Endothelial cell of umbilical vein (primary cell): Measurements from ENCODE around the gene HTR3B. TPM values are rescaled to one million over a fixed set of nuclear protein-coding genes. Genes with fewer than 3 reads are reported as not detected.
"Not testable (repeated sequence)": the region's sequence is repeated elsewhere in the genome, so short reads cannot be mapped to it uniquely, and the experiment has no call there.

Experiments used
- BruUV-seq: library from RNA; stranded (reverse); fragments of 400-500 nt; replicated peaks from 2 replicates; lab custom pipeline; 2021; lab: Mats Ljungman, UMichigan
- CTCF ChIA-PET: fragments of 300-600, 350-600 bp; sonication (Branson Sonifier 250); formaldehyde crosslinking; loops from one replicate; lab custom pipeline; 2021; ENCODE audit warnings: antibody characterized with exemption, inconsistent platforms; lab: Charles Lee
- POLR2A ChIA-PET: fragments of 300-600, 350-600 bp; sonication (Branson Sonifier 250); formaldehyde crosslinking; loops from one replicate; lab custom pipeline; 2021; ENCODE audit warnings: antibody characterized with exemption, inconsistent platforms; lab: Charles Lee
- DNase-seq: peaks from one replicate; pipeline ENCODE4 v3.0.0-alpha.2; 2011; ENCODE audit warnings: low read depth, low spot score
- FAIRE-seq: peaks from 2 replicates; lab custom pipeline; 2011; peaks lifted over from hg19 to GRCh38; lab: Jason Lieb, UNC
- H2AFZ ChIP-seq: 2 replicates; pipeline ENCODE4 v1.6.0; 2012; ENCODE audit warnings: low read depth, low read length, control low read depth, inconsistent platforms
- H3K27ac ChIP-seq: 2 replicates; pipeline ENCODE4 v1.5.1; 2011; ENCODE audit warnings: low read depth, mild to moderate bottlenecking, control low read depth, low read length, moderate library complexity; ENCODE audit not compliant: insufficient read depth
- H3K27me3 ChIP-seq, 2 experiments: 2 replicates each; pipeline versions ENCODE4 v1.6.0 to v1.6.1; 2011; ENCODE audit warnings: low read length in 2 of 2, mixed read lengths in 1 of 2; ENCODE audit not compliant: control insufficient read depth in 2 of 2, insufficient read depth in 2 of 2
- H3K36me3 ChIP-seq, 2 experiments: 2 replicates in 1 of 2; 3 replicates in 1 of 2; pipeline ENCODE4 v1.5.1; 2011; ENCODE audit warnings: low read length in 2 of 2, mild to moderate bottlenecking in 1 of 2, moderate library complexity in 1 of 2; ENCODE audit not compliant: control insufficient read depth in 2 of 2, insufficient read depth in 2 of 2; ENCODE audit errors: extremely low read depth in 1 of 2
- H3K4me1 ChIP-seq: 3 replicates; pipeline ENCODE4 v1.5.1; 2011; ENCODE audit warnings: mild to moderate bottlenecking, low read length; ENCODE audit not compliant: control insufficient read depth, insufficient read depth; ENCODE audit errors: extremely low read depth
- H3K4me2 ChIP-seq: 2 replicates; pipeline ENCODE4 v1.6.1; 2011; ENCODE audit warnings: low read length, control low read depth, mixed read lengths; ENCODE audit not compliant: insufficient read depth
- H3K4me3 ChIP-seq, 3 experiments: fragments of 200-600 bp in 1 of 3; sonication (generic), shearing (Covaris generic) in 1 of 3; replicated peaks in 1 of 3; 2 replicates each; pipeline ENCODE4 v1.5.1; 2011 to 2016; ENCODE audit warnings: control low read depth in 3 of 3, low read length in 3 of 3, mild to moderate bottlenecking in 2 of 3, inconsistent platforms in 1 of 3, low read depth in 1 of 3, moderate library complexity in 1 of 3; ENCODE audit not compliant: insufficient read depth in 1 of 3
- H3K79me2 ChIP-seq: 2 replicates; pipeline ENCODE4 v1.6.0; 2012; ENCODE audit warnings: low read length, inconsistent platforms; ENCODE audit not compliant: control insufficient read depth, insufficient read depth
- H3K9ac ChIP-seq: replicated peaks from 2 replicates; pipeline ENCODE3; 2011; ENCODE audit warnings: low read length, control low read depth; ENCODE audit not compliant: insufficient read depth; ENCODE audit errors: extremely low read depth
- H3K9me1 ChIP-seq: replicated peaks from 3 replicates; pipeline ENCODE4 v1.6.0; 2011; ENCODE audit warnings: mild to moderate bottlenecking, low read length; ENCODE audit not compliant: control insufficient read depth, insufficient read depth; ENCODE audit errors: extremely low read depth
- H3K9me3 ChIP-seq: replicated peaks from 2 replicates; pipeline ENCODE4 v1.5.1; 2012; ENCODE audit warnings: low read length, inconsistent platforms; ENCODE audit not compliant: control insufficient read depth, insufficient read depth
- H4K20me1 ChIP-seq: replicated peaks from 2 replicates; pipeline ENCODE3; 2011; ENCODE audit warnings: mild to moderate bottlenecking, low read length; ENCODE audit not compliant: control insufficient read depth, insufficient read depth; ENCODE audit errors: extremely low read depth
- CTCF ChIP-seq, 2 donors: IDR thresholded peaks; 1 replicate in 1 of 2; 2 replicates in 1 of 2; pipeline ENCODE4 v1.5.1; 2011; ENCODE audit warnings: low read length in 2 of 2, mild to moderate bottlenecking in 2 of 2, moderate library complexity in 2 of 2, control low read depth in 1 of 2, inconsistent platforms in 1 of 2, low read depth in 1 of 2; ENCODE audit not compliant: insufficient read depth in 1 of 2; ENCODE audit errors: extremely low read depth in 1 of 2
- EZH2 ChIP-seq: IDR thresholded peaks from 2 replicates; pipeline ENCODE4 v1.6.1; 2012; ENCODE audit warnings: borderline replicate concordance, low read depth, mild to moderate bottlenecking, moderate library complexity, low read length, inconsistent platforms; ENCODE audit not compliant: severe bottlenecking
- FOS ChIP-seq: IDR thresholded peaks from 2 replicates; pipeline ENCODE4 v1.6.1; 2011; ENCODE audit warnings: mild to moderate bottlenecking, low read length, moderate library complexity, borderline replicate concordance; ENCODE audit not compliant: insufficient read depth
- GATA2 ChIP-seq: IDR thresholded peaks from 2 replicates; pipeline ENCODE4 v1.7.0; 2011; ENCODE audit warnings: low read depth, mild to moderate bottlenecking, moderate library complexity, mixed read lengths, low read length; ENCODE audit not compliant: insufficient read length, insufficient read depth
- JUN ChIP-seq: IDR thresholded peaks from 2 replicates; pipeline ENCODE4 v1.6.1; 2011; ENCODE audit warnings: borderline replicate concordance, low read depth; ENCODE audit not compliant: insufficient read length, insufficient read depth
- MAX ChIP-seq: IDR thresholded peaks from 2 replicates; pipeline ENCODE4 v1.6.1; 2011; ENCODE audit not compliant: insufficient read depth, insufficient read length
- MYC ChIP-seq: IDR thresholded peaks from one replicate; pipeline ENCODE4 v1.6.1; 2011; ENCODE audit warnings: mild to moderate bottlenecking, low read depth, low read length
- POLR2A ChIP-seq: IDR thresholded peaks from 2 replicates; pipeline ENCODE4 v1.6.1; 2012; ENCODE audit warnings: low read depth, mild to moderate bottlenecking, control low read depth, low read length
- POLR2AphosphoS5 ChIP-seq: IDR thresholded peaks from 2 replicates; pipeline ENCODE4 v1.6.1; 2012; ENCODE audit warnings: low read depth, mild to moderate bottlenecking, control low read depth, low read length, moderate library complexity; ENCODE audit not compliant: insufficient read depth
- dilution Hi-C: fragments of 300-500 bp; cut with MboI; formaldehyde crosslinking; loops from one replicate; pipeline ENCODE4 v1.15.0; 2019; ENCODE audit warnings: low sequenced_read_pairs; ENCODE audit not compliant: extremely low pct_ligation_motif_present
- intact Hi-C: fragments of 100-400 bp; cut with micrococcal nuclease; formaldehyde crosslinking; loops from one replicate; pipeline ENCODE4 v1.10.0; 2022
- polyA plus RNA-seq, 4 experiments: library from polyadenylated mRNA; depleted of rRNA in 3 of 4; stranded (reverse) in 3 of 4; unstranded in 1 of 4; fragments of >200 nt; gene quantifications; 2 replicates each; pipeline versions ENCODE4 v1.2.1 to v1.2.3, GENCODE V29; 2011 to 2012; ENCODE audit warnings: missing spikeins in 1 of 4
- total RNA-seq: library from RNA; stranded (reverse); gene quantifications from 2 replicates; pipeline ENCODE4 v1.2.3, GENCODE V29; 2021

Gene HTR3B
- total and polyA plus RNA-seq, 2 donors (not counting 3 experiments of a cell fraction or from before 2014, with no cell fraction given) = not detected

- DNase-seq (no peak), FAIRE-seq (no peak)
- intact Hi-C loops (no loop called here), dilution Hi-C loops (no loop called here)
- Histone ChIP-seq H3K9me1 (no peaks in the 10 kb centered on the region), H3K9ac (no peak overlapping the region), H4K20me1 (no peaks in the 10 kb centered on the region), H3K79me2 (no peaks in the 10 kb centered on the region), H3K4me1 (no peaks in the 10 kb centered on the region), H3K4me2 (no peak overlapping the region), H2AFZ (no peak overlapping the region), H3K4me3 (no peak overlapping the region), H3K36me3 (no peaks in the 10 kb centered on the region), H3K27ac (no peak overlapping the region), H3K9me3 (no peaks in the 10 kb centered on the region), H3K27me3 (no peaks in the 10 kb centered on the region)
- TF ChIP-seq POLR2A = no peak
- no peak for TF ChIP-seq FOS
- no peak for TF ChIP-seq POLR2AphosphoS5
- TF ChIP-seq EZH2 = no peak
- no peak for TF ChIP-seq MYC
- TF ChIP-seq MAX = no peak
- TF ChIP-seq CTCF (IDR thresholded peaks at IDR 0.05; ENCODE audit: extremely low read depth in 1 of 2, insufficient read depth in 1 of 2, low read depth in 1 of 2, low read length in 2 of 2) = no peak
- no peak for TF ChIP-seq JUN
- no peak for TF ChIP-seq GATA2
- ChIA-PET CTCF (no interaction called here), POLR2A (no interaction called here)
- no TSS peak for BruUV-seq
Measured at GRCh38 chr11:113932788-113933187, 28.2 kb downstream of the HTR3B start.

GRCh38 chr11:113934193-113934592 is 29.6 kb downstream of the HTR3B start:
- POLR2A ChIA-PET, FAIRE-seq, H3K36me3 ChIP-seq, CTCF ChIA-PET, H3K4me2 ChIP-seq, H3K9me1 ChIP-seq, DNase-seq, H2AFZ ChIP-seq, H3K79me2 ChIP-seq, H3K4me1 ChIP-seq, H4K20me1 ChIP-seq, BruUV-seq, H3K9ac ChIP-seq, H3K27ac ChIP-seq, intact Hi-C loops, H3K9me3 ChIP-seq, H3K27me3 ChIP-seq, H3K4me3 ChIP-seq, dilution Hi-C loops: not testable (repeated sequence)
